HG03439 (cell line): ENCODE measurements around the gene ARHGEF19.
"Not testable (repeated sequence)": the region's sequence is repeated elsewhere in the genome, so short reads cannot be mapped to it uniquely, and the experiment has no call there.

ENCODE experiments used
- ATAC-seq: cut with Tn5 transposase; IDR thresholded peaks from one replicate; pipeline ENCODE4 v1.9.1; 2021; ENCODE audit warnings: mild to moderate bottlenecking, moderate library complexity; ENCODE audit not compliant: unreplicated experiment

ARHGEF19 gene

GRCh38 chr1:16212251-16212961 is at the start of gene ARHGEF19:
Gene ARHGEF19, minus strand, starts transcription at chr1:16212652. Its CDS starts 3,598 bp downstream, at chr1:16209054.
- ATAC-seq, result no peak

GRCh38 chr1:16262067-16262466 is 49.6 kb upstream of the ARHGEF19 start:
- no peak for ATAC-seq

GRCh38 chr1:16260814-16261213 is 48.4 kb upstream of the ARHGEF19 start:
- no peak for ATAC-seq

DNA sequence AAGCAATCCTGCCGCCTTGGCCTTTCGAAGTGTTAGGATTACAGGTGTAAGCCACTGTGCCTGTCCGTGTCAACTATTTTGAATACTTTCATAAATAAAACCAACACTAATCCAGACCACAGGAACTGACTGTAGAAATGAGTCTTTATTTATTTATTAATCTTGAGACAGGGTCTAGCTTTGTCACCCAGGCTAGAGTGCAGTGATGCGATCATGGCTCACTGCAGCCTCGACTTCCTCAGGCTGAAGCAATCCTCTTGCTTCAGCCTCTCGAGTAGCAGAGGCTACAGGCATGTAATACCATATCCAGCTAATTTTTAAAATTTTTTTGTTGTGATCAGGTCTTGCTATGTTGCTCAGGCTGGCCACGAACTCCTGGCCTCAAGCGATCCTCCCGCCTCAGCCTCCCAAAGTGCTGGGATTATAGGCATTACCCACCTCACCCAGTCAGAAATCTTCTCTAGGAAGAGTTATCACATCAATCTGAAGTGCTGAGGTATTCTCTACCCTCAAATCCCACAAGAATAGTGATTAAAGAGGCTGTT is 46.2 kb upstream of the ARHGEF19 start:
- no peak for ATAC-seq

DNA sequence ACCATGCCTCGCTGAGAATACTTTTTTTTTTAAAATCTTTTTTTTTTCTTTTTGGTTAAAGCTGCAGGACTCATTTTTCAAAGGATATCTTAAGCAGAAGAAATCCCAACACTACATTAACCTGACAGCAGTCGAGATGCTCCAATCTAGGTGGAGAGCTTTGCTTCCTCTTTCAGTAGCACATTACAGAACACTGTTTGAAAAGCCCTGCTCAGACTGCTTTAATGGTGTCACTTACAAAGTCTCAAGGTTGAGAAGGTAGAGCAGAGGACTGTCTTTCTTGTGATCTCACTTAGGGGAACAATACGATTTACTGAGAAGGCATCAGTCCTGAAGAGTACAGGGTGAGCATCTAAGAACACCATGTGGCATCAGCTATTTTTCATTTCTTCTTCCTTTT is 45.5 kb upstream of the ARHGEF19 start:
- ATAC-seq, result no peak

- ATAC-seq, result not testable (repeated sequence)
Measured at GRCh38 chr1:16257556-16257955, 45.1 kb upstream of the ARHGEF19 start.

- ATAC-seq, result no peak
Measured at GRCh38 chr1:16256478-16256877, 44.0 kb upstream of the ARHGEF19 start.

- no peak for ATAC-seq
Measured at GRCh38 chr1:16254263-16254928, 41.9 kb upstream of the ARHGEF19 start.

DNA sequence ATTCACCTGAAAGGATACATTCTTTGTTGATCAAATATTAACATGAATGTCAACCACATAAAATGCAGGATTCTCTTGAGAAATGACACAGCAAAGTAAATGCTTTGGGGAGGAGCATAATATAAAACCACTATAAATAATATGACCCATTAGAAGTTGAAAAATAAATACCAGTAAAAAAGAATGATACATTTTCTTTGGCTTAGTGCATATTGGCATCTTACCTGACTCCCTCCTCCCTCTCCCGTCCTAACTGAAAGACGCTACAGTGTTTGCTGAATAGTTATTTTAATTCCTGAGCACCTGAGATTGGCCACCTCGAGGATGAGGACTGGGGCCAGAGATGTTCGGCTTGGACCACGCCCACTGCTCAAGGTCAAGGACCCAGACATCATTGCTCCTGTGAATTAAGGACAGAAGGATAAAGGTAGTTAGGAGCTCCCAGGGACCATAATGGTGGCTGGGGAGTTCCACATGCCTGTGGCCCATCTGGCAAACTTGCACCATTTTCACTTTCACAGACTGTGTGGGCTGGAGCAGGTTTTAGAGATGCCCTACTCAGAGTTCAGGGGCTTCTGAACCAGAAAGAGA is 41.0 kb upstream of the ARHGEF19 start:
- ATAC-seq, result no peak

- no peak for ATAC-seq
Measured at GRCh38 chr1:16252912-16253311, 40.5 kb upstream of the ARHGEF19 start.

DNA sequence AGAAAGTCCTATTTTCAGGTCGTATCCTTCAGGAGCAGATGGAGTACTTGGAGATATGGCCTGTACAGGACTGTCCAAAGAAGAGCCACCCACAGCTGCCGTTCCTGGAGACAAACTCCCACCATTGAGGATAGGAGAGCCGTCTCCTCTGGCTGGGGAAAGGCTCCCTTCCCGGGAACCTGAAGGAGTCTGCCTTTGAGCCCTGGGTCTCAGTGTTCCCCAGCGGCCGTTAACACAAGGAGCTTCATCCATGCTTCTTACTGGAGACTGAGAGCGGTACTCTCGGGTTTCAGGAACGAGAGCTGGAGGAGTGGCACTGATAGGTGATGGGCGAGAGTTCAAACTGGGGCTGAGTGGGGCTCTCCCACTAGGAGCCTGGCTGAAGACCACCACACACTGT is 38.9 kb upstream of the ARHGEF19 start:
- ATAC-seq, result no peak

DNA sequence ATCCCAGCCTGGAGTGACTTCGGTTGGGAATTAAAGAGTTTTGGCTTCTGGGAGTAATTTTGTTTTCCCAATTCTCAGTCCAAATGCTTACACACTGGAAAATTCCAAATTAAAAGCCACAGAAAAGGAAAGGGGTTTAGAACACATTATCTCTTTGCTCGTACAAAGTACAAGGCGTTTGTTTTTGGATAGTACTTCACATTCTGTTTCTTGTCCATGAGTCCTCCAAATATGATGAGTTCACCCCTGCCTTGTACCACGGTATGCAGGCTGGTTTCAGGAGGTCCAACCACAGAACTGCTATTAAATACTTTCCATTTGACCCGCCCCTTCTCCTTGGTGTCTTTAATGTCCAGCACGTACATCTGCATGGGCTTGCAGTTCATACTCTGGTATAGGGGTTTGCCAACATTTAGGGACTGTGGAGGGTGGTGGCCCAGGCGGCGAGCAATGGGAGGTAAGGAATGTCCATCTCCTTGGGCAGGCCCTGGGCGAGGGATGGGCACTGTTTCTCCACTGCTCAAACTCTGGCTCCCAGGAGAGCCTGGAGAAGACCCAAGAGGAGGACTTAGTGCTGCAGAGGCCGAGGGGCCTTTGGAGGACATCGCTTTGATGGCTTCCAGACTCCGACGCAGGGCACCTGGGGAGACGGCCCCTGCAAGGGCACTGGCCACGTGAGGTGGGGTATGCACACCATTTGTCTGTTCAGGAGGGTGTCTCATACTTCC is 38.2 kb upstream of the ARHGEF19 start:
- ATAC-seq, result no peak

DNA sequence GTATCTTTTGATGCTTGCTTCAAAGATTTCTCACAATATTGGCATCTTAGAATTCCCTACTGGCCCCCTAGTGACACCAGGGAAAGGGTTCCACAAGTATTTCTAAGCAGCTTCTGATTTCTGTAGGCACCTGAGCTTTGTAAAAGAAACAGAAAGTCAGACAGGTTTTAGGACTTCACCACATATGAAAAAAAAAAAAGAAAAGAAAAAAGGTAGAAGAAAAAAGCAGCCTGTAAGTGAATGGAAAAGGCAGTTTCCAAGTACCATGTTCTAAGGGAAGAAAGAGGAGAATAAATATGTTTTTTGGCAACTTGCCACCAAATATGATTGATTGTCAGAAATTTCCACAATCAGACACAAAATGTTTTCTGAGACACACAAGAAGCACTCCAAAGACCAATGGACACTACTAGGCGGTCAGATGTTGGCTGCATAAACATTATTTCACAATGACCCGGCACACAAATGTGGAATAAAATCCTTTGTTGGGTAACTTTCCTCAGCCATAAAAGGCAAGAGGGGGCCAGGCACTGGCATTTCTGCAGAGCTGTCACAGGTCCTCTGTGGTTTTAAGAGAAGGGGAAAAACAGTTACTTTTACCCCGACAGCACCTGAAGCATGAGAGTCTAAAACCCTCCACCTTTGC is 37.3 kb upstream of the ARHGEF19 start:
- no peak for ATAC-seq

GRCh38 chr1:16248603-16249516 is 36.4 kb upstream of the ARHGEF19 start:
- no peak for ATAC-seq

DNA sequence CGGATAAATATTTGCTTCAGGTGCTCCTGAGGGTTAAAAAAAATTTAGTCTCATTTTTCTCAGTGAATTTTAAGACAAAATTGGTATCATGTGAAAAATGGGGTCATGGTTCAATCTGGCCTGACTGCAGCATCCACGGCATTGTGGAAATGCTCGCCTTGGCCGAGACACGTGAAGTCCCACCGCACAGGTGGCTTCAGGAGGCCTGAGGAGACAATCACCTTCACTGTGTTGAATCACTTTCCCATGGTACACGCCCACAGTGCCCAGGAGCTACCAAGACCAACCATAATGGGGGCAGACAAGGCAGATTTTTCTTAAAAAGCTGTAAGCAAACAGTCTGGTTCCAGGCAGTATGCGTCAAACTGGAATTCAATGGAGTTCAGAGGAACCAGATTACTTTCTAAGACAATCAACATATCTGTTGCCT is 35.6 kb upstream of the ARHGEF19 start:
- no peak for ATAC-seq

DNA sequence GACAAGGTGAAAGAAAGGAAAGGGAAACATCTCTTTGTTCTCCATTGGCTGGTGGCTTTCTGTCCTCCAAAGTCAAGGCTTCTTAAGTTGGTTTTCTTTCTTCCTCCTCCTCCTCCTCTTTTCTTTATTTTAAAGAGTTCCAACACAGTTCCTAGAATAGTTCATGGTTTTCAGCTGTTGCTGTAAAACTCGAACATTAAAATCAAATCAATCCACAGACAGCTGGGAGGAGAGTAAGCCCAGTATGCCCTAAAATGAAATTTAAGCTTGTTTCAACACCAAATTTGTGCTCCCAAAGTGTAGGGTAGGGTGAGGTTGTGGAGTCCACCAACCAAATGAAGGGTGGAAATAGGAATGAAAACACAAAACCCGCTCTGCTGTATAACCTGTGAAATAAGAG is 35.0 kb upstream of the ARHGEF19 start:
- ATAC-seq, result no peak

DNA sequence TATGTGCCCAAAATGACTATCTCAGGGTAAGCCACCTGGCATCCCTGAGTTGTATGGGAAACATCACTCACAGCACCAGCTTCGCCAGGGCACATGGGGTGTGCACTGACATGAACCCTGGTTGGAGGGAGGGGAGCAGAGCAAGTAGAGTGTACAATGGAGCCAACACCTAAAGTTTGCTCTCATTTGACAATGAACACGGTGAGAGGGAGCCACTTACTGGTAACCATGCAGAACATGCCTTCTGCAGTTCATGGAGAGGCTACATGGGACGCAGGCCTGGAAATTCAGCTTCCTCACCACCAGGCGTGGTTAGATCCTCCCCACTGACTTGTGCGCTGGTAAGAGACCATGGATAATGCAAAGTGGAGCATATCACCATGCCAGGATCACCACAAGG is 34.5 kb upstream of the ARHGEF19 start:
- no peak for ATAC-seq

- not testable (repeated sequence) for ATAC-seq
Measured at GRCh38 chr1:16246239-16246638, 33.8 kb upstream of the ARHGEF19 start.

DNA sequence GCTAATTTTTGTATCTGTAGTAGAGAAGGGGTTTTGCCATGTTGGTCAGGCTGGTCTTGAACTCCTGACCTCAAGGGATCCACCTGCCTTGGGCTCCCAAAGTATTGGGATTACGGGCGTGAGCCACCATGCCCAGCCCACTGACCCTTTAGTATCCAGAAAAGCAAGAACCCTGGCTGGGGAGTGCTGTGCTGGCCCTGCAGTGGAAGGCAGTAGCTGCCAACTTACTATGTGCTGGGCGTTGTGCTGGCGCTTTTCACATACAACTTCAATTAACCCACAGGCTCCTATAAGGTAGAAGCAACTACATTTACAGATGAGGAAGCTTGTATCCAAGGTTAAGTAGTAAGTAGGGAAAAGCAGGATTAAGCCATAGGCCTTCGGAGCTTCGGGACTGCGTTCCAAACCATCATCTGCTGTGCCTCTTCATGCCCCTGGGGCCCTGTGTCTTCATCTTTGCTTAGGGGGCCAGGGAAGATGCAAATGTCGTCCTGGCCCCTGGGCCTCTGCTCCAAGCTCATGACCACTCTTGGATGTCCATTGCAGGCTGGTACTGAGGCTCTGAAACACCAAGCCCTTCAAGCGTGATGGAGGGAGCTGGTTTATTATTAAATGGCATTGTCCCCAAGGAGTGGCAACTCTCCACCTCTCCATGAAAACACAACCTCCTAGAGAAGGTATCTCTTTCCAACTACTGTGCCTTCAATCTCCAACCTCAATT is 33.2 kb upstream of the ARHGEF19 start:
- ATAC-seq, result no peak
